GM18507 (cell line): ENCODE results near the gene BCKDHB.

Experiments used
- DNase-seq: peaks from one replicate; pipeline ENCODE4 v3.0.0; 2011; ENCODE audit warnings: low read depth; ENCODE audit not compliant: insufficient read length; ENCODE audit errors: extremely low spot score
- FAIRE-seq: peaks from 2 replicates; lab custom pipeline; 2011; peaks lifted over from hg19 to GRCh38; lab: Jason Lieb, UNC

Gene BCKDHB

DNA sequence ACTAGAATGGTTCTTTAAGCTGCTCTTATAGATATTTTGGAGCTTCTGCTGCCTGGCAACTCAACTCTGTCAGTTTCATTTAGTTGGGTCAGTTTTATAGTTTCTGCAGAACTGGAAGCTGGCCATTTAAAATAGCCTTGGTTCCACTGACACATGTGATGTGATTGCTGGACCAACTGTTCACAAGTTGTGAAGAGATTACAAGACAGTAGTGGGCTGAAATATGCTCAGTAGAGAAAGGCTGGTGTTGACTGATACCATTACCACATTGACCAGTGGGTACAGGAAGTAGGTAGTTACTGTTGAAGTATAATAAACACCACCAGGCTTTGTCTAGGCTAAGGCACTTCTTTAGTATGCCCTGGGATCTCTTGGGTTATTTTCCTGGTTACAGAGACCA is 39.0 kb downstream of the BCKDHB start:
- no peak for DNase-seq
- no peak for FAIRE-seq

DNA sequence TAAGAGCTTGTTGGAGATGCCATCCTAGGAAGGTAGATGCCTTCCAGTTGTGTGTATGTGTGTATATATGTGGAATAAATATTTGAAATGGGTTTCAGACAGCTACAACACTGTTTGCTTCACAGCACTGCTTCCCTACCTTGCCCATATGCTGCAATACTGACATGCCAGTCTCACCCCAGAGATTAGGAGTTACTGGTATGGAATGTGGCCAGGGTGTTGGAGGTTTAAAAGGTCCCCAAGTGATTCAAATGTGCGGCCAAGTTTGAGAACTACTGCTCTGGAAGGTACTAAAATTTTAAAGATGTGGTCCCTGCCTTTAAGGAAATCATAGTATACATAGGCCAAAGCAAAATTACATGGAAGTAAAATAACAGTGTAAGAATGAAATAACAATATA is 39.5 kb downstream of the BCKDHB start:
- FAIRE-seq = no peak
- DNase-seq = no peak

DNA sequence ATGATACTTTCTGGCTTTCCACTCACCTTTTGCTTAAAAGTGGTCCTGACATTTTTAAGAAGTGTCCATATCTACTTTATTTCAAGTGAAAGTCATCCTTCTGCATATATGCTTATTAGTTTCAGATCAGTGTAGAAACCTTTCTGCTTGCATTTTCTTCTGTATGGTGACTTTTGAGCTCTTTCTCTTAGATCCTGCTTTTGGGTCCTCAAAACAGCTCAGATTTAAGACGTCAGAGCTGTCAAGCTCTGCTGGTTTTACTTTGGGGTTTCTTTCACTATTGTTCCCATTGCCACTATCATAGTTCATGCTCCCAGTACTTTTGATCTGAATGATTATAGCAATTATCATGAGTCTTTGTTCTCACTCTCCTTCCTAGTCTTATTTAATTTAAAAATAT is 41.7 kb downstream of the BCKDHB start:
- no peak for FAIRE-seq
- no peak for DNase-seq

DNA sequence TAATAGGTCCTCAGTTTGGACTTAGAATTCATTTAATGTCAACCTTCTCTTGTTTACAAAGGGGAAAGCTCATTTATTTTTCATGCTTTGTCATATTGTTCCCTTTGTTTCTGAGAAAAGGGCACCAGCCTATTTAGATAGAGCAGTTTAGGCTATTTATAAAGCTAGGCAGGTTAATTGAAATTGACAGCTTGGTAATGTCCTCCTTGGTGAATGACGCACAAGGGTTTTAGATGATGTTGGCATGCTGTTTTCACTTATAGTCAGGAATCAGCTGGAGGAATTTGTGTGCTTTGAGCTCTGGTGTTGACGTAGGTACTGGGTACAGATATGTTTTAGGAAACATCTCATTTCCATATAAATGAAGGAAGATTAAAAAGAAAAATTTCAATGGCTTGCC is 45.2 kb downstream of the BCKDHB start:
- DNase-seq = no peak
- FAIRE-seq = no peak

DNA sequence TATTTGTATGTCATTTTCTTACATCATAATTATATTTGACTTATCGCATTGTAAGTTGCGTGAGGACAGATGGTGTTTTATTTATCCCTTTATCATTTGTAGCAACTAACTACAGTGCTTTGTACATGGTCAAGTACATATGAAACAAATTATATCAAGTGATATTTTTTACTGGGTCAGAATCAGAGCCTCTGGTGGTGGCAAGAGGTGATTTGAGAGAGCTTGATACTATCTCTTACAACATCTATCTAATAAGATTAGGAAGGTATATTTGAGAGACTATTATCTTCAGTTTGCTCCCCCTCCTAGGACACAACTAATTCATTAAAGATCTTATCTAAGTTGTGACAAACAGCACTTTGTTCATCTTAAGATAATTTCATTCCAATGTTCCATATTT is 47.7 kb downstream of the BCKDHB start:
- DNase-seq = no peak

DNA sequence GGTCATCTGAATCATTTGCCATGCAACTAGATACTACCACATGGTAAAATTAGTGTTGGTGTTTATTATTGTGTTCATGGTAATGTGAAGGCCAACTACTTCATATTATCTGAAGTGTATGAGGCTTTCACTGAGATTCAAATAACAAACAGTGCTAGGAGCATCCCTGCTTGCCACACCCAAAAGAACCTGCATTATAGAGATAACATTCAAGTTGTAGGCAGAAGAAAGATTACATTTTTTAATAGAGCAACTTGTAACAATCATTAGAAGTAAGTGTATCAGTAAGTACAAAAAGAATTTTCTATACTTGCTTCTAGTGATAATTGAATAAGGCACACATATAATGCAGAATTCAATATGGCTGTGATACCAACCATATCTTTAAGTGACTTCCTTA is 49.8 kb downstream of the BCKDHB start:
- no peak for FAIRE-seq
- no peak for DNase-seq

More for the DNA sequence above, 47.7 kb downstream of the BCKDHB start:
- no peak for FAIRE-seq

DNA sequence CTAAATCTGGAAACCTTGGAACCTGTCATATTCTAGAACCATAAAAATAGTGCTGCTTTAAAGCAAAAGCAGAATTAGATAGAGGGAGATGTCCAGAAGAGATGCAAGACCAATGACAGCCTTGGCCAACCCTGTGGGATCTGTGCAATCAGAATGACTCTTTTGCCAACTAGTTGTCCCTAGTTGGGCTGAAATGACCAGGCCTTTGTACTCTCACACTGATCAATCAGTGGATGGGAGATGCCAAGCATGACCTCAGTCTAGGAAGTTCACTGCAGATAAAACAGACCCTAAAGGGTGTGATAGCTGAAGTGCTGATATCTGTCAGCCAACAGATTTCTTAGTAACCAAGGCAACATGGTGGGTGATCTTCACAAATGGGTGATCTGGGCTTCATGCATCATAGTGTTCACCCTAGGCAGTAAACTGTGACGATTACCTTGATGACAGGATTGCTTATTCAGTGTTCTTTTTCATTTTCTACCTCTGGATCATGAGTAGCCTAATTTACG is 52.1 kb downstream of the BCKDHB start:
- no peak for FAIRE-seq

DNA sequence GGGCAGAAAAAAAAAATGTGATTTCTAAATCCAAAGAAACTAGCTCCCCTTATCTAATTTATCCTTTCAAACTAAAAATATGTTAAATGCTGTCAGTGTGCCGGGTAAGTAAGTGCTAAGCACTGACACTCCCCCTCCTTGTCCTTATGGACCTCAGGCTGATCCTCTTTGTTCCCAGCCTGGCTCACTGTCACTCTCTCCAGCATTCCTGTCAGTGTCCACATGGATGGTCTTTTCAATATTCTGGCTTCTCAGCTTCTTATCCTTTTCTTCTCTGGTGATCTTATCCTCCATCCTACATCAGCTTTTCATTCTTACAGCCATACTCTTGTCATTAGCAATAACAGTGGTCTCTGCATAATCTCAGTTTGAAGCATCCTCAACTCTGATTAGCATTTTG is 55.0 kb downstream of the BCKDHB start:
- FAIRE-seq = no peak

More for the DNA sequence above, 52.1 kb downstream of the BCKDHB start:
- DNase-seq = no peak

DNA sequence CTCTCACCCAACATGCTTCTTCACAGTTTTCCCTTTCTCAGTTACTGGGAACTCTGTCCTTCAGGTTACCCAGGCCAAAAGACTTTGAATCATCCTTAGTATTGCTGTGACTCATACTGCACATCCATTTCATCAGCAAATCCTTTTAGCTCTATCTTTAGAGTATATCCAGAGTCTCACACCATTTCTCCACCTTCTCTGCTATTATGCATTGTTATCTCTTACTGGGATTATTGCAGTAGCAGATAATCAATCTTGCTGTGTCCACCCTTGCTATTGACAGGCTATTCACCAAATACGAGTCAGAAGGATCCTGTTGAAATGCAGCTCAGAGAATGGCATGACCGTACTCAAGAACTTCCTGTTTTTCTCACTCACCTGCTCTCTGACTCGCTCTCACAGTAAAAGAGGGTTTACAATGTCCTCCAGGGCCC is 57.3 kb downstream of the BCKDHB start:
- DNase-seq (no peak), FAIRE-seq (peak; percentile 70)

More for the DNA sequence above, 55.0 kb downstream of the BCKDHB start:
- DNase-seq = no peak

DNA sequence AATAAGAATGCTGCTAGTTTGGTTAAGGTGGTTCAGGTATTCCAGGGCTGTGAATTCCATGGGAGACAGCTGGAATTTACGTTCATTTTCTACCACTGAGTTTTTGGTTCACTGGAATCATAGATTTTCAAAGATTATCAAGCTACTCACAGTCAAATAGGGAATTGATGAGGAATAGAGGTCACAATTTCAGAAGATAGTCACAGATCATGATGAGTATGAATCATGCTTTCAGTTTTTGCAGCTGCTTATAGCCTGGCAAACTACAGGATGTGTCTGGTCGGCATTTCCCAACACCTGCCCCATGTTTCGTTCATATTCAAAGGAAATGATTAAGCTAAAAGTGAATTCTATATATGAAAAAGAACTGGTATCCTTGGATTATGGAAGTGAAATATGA is 58.7 kb downstream of the BCKDHB start:
- FAIRE-seq = peak; percentile 80
- DNase-seq = peak; percentile 23

DNA sequence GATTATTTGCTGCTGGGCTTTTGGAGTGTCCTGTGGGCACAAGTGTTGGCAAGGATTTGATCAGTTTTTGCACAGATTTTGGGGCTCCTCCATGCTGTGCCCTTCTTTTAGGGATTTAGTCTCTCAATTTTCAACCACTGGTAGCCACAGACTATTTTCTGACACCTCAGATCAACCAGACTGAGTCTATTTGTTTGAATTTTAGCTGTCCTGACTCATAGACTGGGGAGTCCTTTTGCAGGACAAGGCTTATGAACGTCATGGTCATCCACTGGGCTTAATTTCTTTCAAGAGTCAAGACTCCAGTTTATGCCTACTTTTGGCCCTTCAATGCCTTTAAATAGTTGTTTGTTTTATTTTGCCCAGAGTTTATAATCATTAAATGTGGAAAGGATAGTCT is 59.3 kb downstream of the BCKDHB start:
- peak; percentile 26 for FAIRE-seq
- DNase-seq = no peak

DNA sequence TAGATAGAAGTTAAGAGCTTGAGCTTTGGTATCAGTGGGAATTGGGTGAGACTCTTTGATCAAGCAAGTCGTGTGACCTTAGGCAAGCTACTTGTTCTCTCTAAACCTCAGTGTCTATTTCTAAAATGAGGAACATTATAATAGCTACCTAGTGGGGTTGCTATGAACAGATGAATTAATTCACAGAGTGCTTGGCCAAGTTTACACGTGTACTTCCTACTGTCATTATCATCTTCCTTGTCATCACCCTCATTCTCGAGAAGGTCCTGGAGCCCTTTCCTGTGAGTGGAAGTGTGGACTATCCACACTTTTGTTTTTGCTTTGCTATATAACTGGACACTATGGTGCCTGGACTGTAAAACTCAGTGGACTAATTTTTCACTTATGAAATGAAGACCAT is 64.0 kb downstream of the BCKDHB start:
- DNase-seq (no peak), FAIRE-seq (no peak)

DNA sequence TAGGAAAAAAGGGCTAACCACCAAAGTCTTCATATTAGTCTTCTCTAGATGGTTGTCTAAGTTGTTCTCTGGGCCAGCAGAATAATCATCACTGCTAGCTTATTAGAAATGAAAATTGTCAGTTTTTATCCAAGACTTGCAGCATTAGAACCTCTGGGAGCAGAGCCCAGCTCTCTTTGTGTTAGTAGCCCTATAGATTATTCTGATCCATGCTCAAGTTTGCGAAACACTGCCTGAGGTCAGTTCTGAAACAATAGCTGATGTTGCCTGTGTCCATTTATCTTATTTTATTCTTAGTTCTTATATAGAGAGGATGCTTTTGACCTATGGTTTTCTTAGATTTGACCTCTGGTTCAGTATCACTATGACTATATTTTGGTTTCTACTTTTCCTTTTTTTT is 66.9 kb downstream of the BCKDHB start:
- DNase-seq (no peak), FAIRE-seq (no peak)

DNA sequence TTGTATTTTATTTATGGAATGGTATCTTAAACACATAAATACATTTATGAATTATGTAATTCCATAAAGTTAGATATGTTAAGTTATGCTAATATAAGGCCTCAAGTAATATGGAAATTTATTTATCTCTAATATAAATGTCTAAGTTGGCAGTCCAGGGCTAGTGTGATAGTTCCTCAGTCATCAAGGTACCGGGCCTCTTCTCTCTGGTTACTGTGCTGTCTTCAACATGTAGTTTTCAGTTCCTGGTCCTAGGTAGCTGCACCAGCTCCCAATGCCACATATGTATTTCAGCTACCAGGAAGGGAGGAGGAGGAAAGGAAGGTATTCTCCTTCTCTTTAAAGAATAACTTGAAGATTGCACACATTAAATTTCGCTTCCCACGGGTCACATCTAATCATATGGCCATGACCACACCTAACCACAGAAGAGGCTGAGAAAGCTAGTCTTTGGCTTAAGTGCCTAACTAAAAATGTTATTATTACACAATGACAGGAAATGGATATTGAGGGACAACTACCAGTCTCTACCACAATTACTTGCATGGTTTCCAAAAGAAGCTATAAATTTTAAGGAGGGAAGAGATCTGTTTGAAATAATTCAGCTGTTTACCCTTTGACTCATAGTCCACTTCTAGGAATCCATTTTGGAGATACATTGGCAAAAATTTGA is 68.6 kb downstream of the BCKDHB start:
- FAIRE-seq = no peak
- no peak for DNase-seq

DNA sequence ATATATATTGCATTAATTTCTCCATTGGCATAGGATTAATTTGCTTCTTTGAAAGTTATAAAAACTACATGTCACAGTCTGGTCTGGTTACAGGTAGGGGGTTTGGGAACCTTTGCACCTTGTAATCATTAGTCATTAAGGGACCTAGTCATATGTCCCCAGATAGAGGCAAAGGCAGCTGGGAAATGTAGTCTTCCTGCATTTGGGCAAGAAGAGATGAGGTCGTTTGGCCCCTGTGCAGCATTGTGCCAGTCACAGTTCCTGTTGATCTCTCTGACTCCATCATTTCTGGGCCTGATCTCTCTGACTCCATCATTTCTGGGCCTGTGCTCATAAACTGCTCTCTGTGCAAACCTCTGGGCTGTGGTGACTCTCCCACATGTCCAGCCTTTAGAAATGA is 73.2 kb downstream of the BCKDHB start:
- no peak for DNase-seq
- FAIRE-seq = no peak

DNA sequence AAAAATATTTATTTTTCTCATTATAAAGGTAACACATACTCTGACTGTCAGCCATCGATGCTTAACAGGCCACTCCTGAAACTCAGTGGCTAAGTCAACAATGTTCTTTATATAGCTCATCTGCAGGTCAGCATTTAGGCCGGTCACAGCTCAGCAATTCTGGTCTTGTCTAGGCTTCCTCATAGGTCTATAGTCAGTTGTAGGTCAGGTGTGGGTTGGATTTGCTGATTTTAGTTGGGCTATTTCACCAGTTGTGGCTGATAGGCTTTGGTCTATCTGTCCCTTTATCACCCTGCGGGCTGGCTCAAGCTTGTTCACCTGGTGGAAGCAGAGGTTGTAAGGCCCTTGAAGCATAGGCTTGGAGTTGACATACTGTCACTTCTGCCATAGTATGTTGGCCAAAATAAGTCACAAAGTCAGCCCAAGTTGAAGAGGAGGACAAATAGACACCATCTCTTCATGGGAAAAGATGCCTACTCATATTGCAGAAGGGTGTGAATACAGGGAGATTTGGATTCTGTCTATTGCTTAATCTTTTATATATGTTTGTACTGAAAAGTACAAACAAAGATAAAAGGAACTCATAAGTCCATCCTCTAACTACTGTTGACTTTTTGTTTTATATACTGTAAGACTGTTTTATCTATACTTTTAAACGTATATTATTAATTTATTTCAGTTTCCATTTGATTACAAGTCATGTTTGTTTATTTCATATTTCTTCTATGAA is 75.0 kb downstream of the BCKDHB start:
- DNase-seq (no peak), FAIRE-seq (no peak)

DNA sequence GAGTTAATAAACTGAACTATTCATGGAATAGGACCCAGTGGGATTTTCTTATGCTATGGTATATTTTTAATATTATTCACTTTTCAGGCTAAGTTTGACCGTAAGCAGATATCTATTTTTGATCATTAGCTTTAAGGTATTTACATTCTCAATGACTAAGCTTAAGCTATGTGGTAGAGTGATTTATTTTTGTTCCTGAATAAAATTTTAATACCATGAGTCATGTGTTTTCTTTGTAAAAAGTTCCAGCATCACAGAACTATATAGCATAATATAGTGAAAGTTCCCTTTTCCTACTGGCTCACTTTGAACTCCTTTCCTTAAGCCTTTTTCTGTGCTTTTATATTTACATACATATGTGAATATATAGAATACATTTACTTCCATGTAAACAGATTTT is 75.8 kb downstream of the BCKDHB start:
- FAIRE-seq (no peak), DNase-seq (no peak)

DNA sequence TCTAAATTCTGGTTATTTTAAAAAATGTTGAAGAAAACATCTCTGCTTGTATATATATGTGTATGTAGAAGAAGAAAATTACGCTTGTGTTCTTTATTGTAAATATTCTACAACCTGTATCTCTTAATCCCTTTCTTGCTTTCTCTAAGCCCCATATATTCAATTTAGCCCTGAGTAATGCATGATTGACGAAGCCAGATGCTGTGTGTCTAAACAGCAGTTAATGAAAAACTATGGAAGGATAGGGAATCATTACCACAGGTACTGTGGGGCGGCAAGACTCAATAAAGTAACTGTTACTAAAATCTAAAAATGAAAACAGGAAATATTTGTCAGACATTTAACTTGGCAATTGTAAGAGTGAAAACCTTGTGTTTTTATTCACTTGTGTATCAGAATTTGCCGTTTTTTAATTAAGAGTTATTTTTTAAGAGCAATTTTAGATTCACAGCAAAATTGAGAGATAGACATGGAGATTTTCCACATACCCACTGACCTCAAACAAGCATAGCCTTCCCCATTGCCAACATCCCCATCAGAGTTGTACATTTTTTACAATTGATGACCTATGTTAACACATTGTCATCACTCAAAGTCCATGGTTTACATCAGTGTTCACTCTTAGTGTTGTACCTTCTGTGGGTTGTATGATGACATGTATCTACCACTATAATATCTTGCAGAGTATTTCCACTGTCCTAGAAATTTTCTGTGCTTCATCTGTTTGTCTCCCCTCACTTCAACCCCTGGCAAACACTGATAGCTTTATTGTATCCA is 76.7 kb downstream of the BCKDHB start:
- no peak for FAIRE-seq
- no peak for DNase-seq

DNA sequence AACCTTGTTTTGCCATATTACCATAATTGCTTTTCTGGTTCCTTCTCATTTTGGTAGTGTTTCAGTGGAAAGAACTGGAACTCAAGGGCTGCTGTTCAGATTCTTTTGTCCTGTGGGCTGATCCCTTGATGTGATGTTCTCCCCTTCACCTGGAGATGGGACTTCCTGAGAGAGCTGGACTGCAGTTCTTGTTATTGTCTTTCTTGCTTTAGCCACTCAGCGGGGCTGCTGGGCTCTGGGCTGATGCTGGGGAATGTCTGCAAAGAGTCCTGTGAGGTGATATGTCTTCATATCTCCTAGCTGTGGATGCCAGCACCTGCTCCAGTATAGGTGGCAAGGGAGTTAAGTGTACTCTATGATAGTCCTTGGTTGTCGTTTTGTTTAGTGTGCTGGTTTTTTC is 79.0 kb downstream of the BCKDHB start:
- DNase-seq = no peak
- no peak for FAIRE-seq

DNA sequence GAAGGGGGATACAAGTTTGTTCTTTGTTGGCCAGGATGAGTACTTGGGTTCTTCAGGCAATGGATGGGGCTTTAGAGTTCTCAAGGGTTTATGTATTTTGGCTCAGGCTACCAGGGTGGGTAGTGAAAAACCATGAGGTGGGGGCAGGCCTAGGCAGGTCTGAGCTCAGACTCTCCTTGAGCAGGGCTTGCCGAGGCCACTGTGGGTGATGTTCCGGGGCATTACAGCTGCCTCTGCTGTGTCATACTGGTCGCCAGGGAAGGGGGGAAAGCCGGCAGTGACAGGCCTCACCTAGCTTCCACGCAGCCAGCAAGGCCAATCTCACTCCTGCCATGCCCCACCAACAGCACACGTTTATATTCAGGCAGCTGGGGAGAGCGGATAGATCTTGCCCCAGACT is 79.6 kb downstream of the BCKDHB start:
- FAIRE-seq (no peak), DNase-seq (no peak)
